HG02571 (cell line): ENCODE data around the gene PPP6R1.
"Not testable (repeated sequence)": the region's sequence is repeated elsewhere in the genome, so short reads cannot be mapped to it uniquely, and the experiment has no call there.

ENCODE experiments used
- ATAC-seq: cut with Tn5 transposase; IDR thresholded peaks from one replicate; pipeline ENCODE4 v1.9.1; 2021; ENCODE audit warnings: mild to moderate bottlenecking, moderate library complexity; ENCODE audit not compliant: unreplicated experiment

Gene PPP6R1

GRCh38 chr19:55226273-55226672 lies 32.5 kb downstream of the PPP6R1 start:
- ATAC-seq = no peak

- no peak for ATAC-seq
These were observed 33.3 kb downstream of the PPP6R1 start for GRCh38 chr19:55225415-55225958.

GRCh38 chr19:55224679-55225414 lies 34.0 kb downstream of the PPP6R1 start:
- not testable (repeated sequence) for ATAC-seq

GRCh38 chr19:55224038-55224665 lies 34.7 kb downstream of the PPP6R1 start:
- no peak for ATAC-seq

- no peak for ATAC-seq
These were observed 35.4 kb downstream of the PPP6R1 start for GRCh38 chr19:55223291-55224037.

- ATAC-seq = no peak
These were observed 38.3 kb downstream of the PPP6R1 start for GRCh38 chr19:55220525-55220924.

GRCh38 chr19:55216461-55217198 lies 42.2 kb downstream of the PPP6R1 start:
- no peak for ATAC-seq

- no peak for ATAC-seq
These were observed 45.3 kb downstream of the PPP6R1 start for GRCh38 chr19:55213547-55213946.

- no peak for ATAC-seq
These were observed 46.4 kb downstream of the PPP6R1 start for GRCh38 chr19:55212447-55212846.

- ATAC-seq = no peak
These were observed 48.9 kb downstream of the PPP6R1 start for GRCh38 chr19:55209693-55210472.

GRCh38 chr19:55208880-55209692 lies 49.7 kb downstream of the PPP6R1 start, which contains the start of gene PTPRH:
Gene PTPRH, minus strand, starts transcription at chr19:55209501. Its CDS starts 68 bp downstream, at chr19:55209433.
- no peak for ATAC-seq

GRCh38 chr19:55206664-55207500 lies 51.9 kb downstream of the PPP6R1 start:
- no peak for ATAC-seq

GRCh38 chr19:55202199-55202598 lies 56.6 kb downstream of the PPP6R1 start:
- not testable (repeated sequence) for ATAC-seq

GRCh38 chr19:55199620-55200204 lies 59.1 kb downstream of the PPP6R1 start:
- ATAC-seq = no peak

GRCh38 chr19:55198651-55199050 lies 60.2 kb downstream of the PPP6R1 start:
- no peak for ATAC-seq

GRCh38 chr19:55197528-55197927 lies 61.3 kb downstream of the PPP6R1 start:
- no peak for ATAC-seq

- no peak for ATAC-seq
These were observed 62.0 kb downstream of the PPP6R1 start for GRCh38 chr19:55196803-55197202.

GRCh38 chr19:55193481-55193880 lies 65.3 kb downstream of the PPP6R1 start:
- ATAC-seq = no peak
